Transverse colon (tissue), 4 donors: ENCODE measurements around the gene STPG1. TPM values are rescaled to one million over a fixed set of nuclear protein-coding genes. Genes with fewer than 3 reads are reported as not detected.
A peak's percentile ranks its signal among the peaks of the same experiment; 100 is the strongest.

Experiments
- DNase-seq: peaks from one replicate; pipeline ENCODE4 v3.0.0-alpha.2; 2019
- H3K27ac ChIP-seq, 4 donors: fragments of 200-600 bp; sonication (generic); 2 replicates each; pipeline ENCODE4 v1.5.1; 2016 to 2018; ENCODE audit warnings: inconsistent platforms in 4 of 4
- H3K27me3 ChIP-seq: fragments of 200-600 bp; sonication (generic); 2 replicates; pipeline ENCODE4 v1.5.1; 2017; ENCODE audit warnings: inconsistent platforms
- H3K36me3 ChIP-seq, 4 donors: fragments of 200-600 bp; sonication (generic); 2 replicates each; pipeline ENCODE4 v1.5.1; 2017 to 2019; ENCODE audit warnings: inconsistent platforms in 4 of 4
- H3K4me1 ChIP-seq, 4 donors: fragments of 200-600 bp; sonication (generic); 2 replicates each; pipeline ENCODE4 v1.5.1; 2017 to 2020; ENCODE audit warnings: inconsistent platforms in 4 of 4
- H3K4me3 ChIP-seq, 4 donors: fragments of 200-600 bp; sonication (generic); 1 replicate in 1 of 4; 2 replicates in 3 of 4; pipeline versions ENCODE4 v1.5.1 to v1.6.1; 2017 to 2019; ENCODE audit warnings: inconsistent platforms in 4 of 4
- H3K9me3 ChIP-seq, 2 donors: fragments of 200-600 bp; sonication (generic); 2 replicates each; pipeline ENCODE4 v1.5.1; 2017 to 2019; ENCODE audit warnings: inconsistent platforms in 2 of 2
- CTCF ChIP-seq, 5 experiments: fragments of 200-600 bp in 3 of 5; fragments of 450-650 bp in 2 of 5; sonication (generic) in 3 of 5; IDR thresholded peaks; 1 replicate in 2 of 5; 2 replicates in 3 of 5; pipeline ENCODE4 v1.5.1; 2016 to 2017; ENCODE audit warnings: antibody characterized with exemption in 5 of 5, inconsistent platforms in 3 of 5, mild to moderate bottlenecking in 2 of 5, moderate library complexity in 1 of 5
- EP300 ChIP-seq: sonication (generic); formaldehyde crosslinking; IDR thresholded peaks from one replicate; pipeline ENCODE4 v1.6.1; 2017; ENCODE audit warnings: antibody characterized with exemption, low read depth
- POLR2A ChIP-seq: fragments of 450-650 bp; IDR thresholded peaks from one replicate; pipeline ENCODE4 v1.6.1; 2016; ENCODE audit warnings: antibody characterized with exemption, mild to moderate bottlenecking, moderate library complexity
- POLR2AphosphoS5 ChIP-seq, 3 donors: sonication (generic); formaldehyde crosslinking; IDR thresholded peaks; one replicate each; pipeline ENCODE4 v1.6.1; 2016; ENCODE audit warnings: antibody characterized with exemption in 3 of 3
- WGBS, 2 donors: methylation state at CpG; one replicate each; pipeline ENCODE4 v1.1.5; 2018; ENCODE audit warnings: low coverage in 1 of 2; 5-methylcytosine and 5-hydroxymethylcytosine counted together
- in situ Hi-C, 4 donors: fragments of 200-750 bp; cut with MboI; loops; one replicate each; pipeline versions ENCODE4 v1.15.0 to v1.15.1; 2017; ENCODE audit warnings: low sequenced_read_pairs in 3 of 4, low pct_ligation_motif_present in 1 of 4, low pct_unique_long_range_greater_than_20kb in 1 of 4
- intact Hi-C: fragments of 100-400 bp; cut with DNase I; formaldehyde crosslinking; loops from one replicate; pipeline ENCODE4 v1.15.1; 2023; ENCODE audit warnings: low total_unique reads
- total RNA-seq, 4 donors: library from RNA; depleted of rRNA; stranded (reverse); fragments of >200 nt; gene quantifications; one replicate each; pipeline ENCODE4 v1.1.0, GENCODE V29; 2016

STPG1 gene
- total RNA-seq, 4 donors from 2014 or later = 4.6 to 33.7 (median 23.3) TPM

- DNase-seq = peak; percentile 55
- no peaks in the 10 kb centered on the region for H3K27me3 ChIP-seq
- peaks cover 0 to 12% (median 0%) of the 10 kb centered on the region in 4 donors for H3K36me3 ChIP-seq
- peaks cover 16 to 64% (median 50%) of the 10 kb centered on the region in 4 donors for H3K4me1 ChIP-seq
- intact Hi-C loops (no loop called here), in situ Hi-C loops (loop anchor here in 1 of 4 donors (10.0 kb wide), 1 partner anchor 168 kb away; no protein-coding TSS in a partner anchor)
- no peaks in the 10 kb centered on the region for H3K9me3 ChIP-seq
- H3K27ac ChIP-seq = peak overlapping the region; percentile 83 to 89 (median 86)
- H3K4me3 ChIP-seq = peak overlapping the region in 3 of 4 donors; percentile 54 to 68 (median 58)
- WGBS, 2 donors = 37 to 43% methylated on average over 1 to 10 of the region's 10 CpGs
- peak in 1 of 5 experiments; percentile 16 for TF ChIP-seq CTCF (IDR thresholded peaks at IDR 0.05)
- no peak for TF ChIP-seq EP300
- peak; percentile 9 for TF ChIP-seq POLR2A
- TF ChIP-seq POLR2AphosphoS5 (IDR thresholded peaks at IDR 0.05) = peak in 2 of 3 donors; percentile 11 to 31
These were observed 3.2 kb upstream of the STPG1 start for GRCh38 chr1:24416666-24417391.

- DNase-seq = no peak
- Histone ChIP-seq H3K27ac (peak overlapping the region; percentile 83 to 89 (median 86)), H3K27me3 (no peaks in the 10 kb centered on the region), H3K4me1 (peaks cover 16 to 71% (median 53%) of the 10 kb centered on the region in 4 donors), H3K4me3 (peak overlapping the region; percentile 47 to 68 (median 56)), H3K9me3 (no peaks in the 10 kb centered on the region), H3K36me3 (peaks cover 0 to 5% (median 0%) of the 10 kb centered on the region in 4 donors)
- 2 to 4% methylated on average over 11 to 35 of the region's 35 CpGs for WGBS, 2 donors
- intact Hi-C loops = no loop called here
- in situ Hi-C loops = loop anchor here in 1 of 4 donors (10.0 kb wide), 1 partner anchor 169 kb away; no protein-coding TSS in a partner anchor
- TF ChIP-seq POLR2A (no peak), CTCF (IDR thresholded peaks at IDR 0.05) (no peak), POLR2AphosphoS5 (IDR thresholded peaks at IDR 0.05) (no peak), EP300 (no peak)
These were observed 2.5 kb upstream of the STPG1 start for GRCh38 chr1:24415910-24416665.

GRCh38 chr1:24415334-24415909 is 1.8 kb upstream of the STPG1 start, which contains the start of gene NIPAL3:
TSS of gene NIPAL3 (plus strand) at chr1:24415802. CDS start at chr1:24419548, 3,746 bp downstream.
- intact Hi-C loops (no loop called here), in situ Hi-C loops (loop anchor here in 1 of 4 donors (10.0 kb wide), 1 partner anchor 169 kb away; no protein-coding TSS in a partner anchor)
- peak; percentile 98 for DNase-seq
- no peaks in the 10 kb centered on the region for H3K36me3 ChIP-seq
- 2 to 20% methylated on average over 4 to 28 of the region's 28 CpGs for WGBS, 2 donors
- peak; percentile 49 for TF ChIP-seq POLR2A
- peak; percentile 77 to 98 (median 91) for TF ChIP-seq CTCF (IDR thresholded peaks at IDR 0.05)
- TF ChIP-seq POLR2AphosphoS5 (IDR thresholded peaks at IDR 0.05) = peak; percentile 40 to 85 (median 59)
- TF ChIP-seq EP300 = no peak
- H3K9me3 ChIP-seq = no peaks in the 10 kb centered on the region
- H3K27me3 ChIP-seq = no peaks in the 10 kb centered on the region
- H3K27ac ChIP-seq = peak within 1 kb of the TSS; percentile 83 to 89 (median 86)
- peak within 1 kb of the TSS; percentile 47 to 68 (median 56) for H3K4me3 ChIP-seq
- H3K4me1 ChIP-seq = peaks cover 16 to 73% (median 54%) of the 10 kb centered on the region in 4 donors
